ENCODE data around the gene IL16.

The IL16 gene

DNA sequence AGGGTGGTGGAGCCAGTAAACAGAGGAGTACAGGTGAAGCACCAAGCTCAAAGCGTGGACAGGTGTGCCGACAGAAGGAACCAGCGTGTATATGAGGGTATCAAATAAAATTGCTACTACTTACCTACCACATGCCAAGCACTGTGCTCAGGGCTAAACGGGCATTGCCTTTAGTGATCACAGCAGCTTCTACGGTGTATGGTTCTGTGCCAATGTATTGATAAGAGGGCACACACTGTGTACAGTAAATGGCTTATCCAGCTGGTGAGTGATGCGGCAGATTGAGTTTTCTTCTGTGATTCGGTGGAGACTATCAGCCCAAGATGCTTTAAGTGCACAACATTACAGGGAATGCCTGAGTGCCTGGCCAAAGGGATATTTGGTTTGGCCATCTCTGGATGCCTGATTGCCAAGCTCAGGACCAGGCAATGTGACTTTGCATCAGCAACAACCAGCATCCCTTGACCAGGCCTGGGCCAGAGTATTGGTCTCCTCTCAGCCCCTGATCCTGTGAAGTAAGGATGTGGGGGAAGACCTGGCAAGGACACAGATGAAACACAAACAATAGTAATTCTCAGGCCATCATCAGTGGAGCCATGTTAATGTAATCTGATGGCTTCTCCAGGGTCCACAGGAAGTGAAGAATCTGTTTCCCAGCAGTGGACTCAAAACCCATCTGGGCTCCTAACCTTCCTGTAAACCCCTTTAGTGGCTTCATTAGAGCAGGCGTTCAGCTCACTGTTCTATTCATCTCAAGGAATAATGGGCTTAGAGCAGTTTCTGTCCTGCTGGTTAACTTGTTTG is 113.2 kb downstream of the IL16 start:
- DNase-seq (ENCODE audit: insufficient read length, low spot score), result no peak
- FAIRE-seq, result no peak
- TF ChIP-seq CTCF (IDR thresholded peaks at IDR 0.05; ENCODE audit: insufficient read depth, missing control alignments), result no peak

DNA sequence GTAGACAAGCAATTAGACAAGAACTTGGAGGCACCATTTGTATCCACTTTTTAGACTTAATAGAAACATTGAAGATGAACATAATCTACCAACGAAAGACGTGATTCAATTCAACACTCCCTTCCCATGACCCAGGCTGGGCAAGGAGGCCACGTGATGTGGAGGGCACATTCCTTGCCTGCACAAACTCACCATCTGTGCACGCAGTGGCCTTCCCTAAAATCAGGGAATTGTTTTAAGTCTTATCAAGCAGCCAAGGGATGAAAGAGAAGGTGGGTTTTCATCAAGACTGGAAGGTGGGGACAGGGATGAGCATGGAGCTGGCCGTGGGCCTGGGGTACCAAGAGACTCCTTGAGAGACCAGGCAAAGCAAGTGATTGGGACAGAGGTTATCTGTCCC is 113.8 kb downstream of the IL16 start:
- no peak for TF ChIP-seq CTCF (IDR thresholded peaks at IDR 0.05; ENCODE audit: insufficient read depth, missing control alignments)
- FAIRE-seq (no peak), DNase-seq (ENCODE audit: insufficient read length, low spot score) (no peak)

DNA sequence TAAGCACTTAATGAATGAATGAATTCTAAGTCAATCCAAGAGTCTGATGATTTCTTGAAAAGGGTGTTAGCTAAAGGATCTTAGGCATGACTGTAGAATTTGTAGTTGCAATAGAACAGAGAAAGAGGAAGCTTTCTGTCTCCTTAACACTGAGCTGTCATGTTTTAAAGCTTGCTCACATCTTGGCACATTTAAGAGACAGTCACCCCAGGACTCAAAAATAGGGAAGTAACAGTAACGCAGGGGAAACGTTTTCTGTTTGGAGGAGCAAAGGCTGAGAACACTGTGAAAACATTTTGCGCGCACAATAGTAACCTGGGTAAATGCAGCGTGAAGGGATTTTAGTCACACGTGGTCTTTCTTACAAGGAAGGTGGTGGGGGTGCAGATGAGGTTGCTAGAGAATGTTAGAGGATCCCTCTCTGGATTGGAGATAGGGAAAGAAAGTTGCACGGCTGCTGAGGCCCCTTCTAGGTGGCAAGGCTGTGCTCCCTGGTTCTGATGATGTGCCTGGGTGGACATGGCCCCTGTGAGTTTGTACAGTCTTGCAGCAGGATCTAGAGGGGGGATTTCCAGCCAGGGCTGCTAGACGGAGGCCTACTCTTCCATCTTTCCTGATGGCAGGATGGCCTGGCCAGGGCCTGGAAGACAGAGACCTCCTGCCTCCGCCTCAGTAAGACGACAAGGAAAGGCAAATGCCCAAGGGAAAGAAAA is 115.2 kb downstream of the IL16 start:
- DNase-seq (ENCODE audit: insufficient read length, low spot score) (no peak), FAIRE-seq (no peak)
- no peak for TF ChIP-seq CTCF (IDR thresholded peaks at IDR 0.05; ENCODE audit: insufficient read depth, missing control alignments)

DNA sequence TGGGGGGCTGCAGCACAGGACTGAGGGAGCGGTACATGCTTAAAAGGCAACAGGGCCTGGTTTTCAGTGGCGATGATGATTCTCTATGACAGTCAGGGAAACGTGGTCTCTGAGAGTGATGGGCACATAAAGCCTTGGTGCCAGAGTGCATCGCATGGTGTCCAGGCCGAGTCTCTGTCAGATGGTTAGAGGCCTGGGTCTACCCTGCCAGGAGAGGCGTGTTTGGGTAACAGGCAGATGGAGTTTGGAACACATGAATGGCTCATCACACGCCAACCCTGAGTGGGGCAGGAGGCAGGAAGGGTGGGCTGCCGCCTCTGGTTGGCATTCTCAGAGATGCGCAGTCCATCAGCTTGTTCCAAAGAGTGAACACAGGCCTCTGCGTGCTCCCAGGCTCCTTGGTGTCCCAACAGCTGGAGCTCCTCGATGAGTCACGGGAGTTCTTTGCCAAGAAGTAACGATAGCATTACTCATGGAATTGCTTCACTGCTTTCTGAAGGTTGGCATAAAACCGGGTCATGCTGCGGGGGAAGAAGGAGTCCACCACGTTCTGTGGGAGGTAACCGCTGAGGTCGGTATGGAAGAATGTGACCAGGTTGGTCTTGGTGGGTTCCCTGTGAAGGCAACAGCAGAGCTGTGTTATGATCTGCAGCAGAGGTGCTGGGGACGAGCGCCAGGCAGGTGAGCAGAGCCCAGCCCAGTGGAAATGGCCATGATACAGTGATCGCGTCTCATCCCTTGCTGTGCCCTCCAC is 116.3 kb downstream of the IL16 start:
- DNase-seq (ENCODE audit: insufficient read length, low spot score), result no peak
- no peak for TF ChIP-seq CTCF (IDR thresholded peaks at IDR 0.05; ENCODE audit: insufficient read depth, missing control alignments)
- FAIRE-seq, result no peak

GRCh38 chr15:81313686-81314085 is 117.0 kb downstream of the IL16 start:
- TF ChIP-seq CTCF (IDR thresholded peaks at IDR 0.05; ENCODE audit: insufficient read depth, missing control alignments), result no peak
- FAIRE-seq, result no peak

DNA sequence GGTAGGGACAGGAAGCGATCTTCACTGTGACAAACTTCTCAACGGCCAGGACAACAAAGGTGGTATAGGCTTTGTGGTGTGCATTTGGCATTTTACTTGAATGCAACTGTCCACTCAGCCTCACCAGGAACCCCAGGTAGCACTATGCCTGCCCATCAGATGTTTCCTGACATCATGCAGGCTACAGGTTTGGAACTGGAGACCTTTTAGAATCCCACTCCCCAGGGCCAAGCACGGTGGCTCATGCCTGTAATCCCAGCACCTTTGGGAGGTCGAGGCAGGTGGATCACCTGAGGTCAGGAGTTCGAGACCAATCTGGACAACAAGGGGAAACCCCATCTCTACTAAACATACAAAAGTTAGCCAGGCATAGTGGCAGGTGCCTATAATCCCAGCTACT is 117.7 kb downstream of the IL16 start:
- no peak for TF ChIP-seq CTCF (IDR thresholded peaks at IDR 0.05; ENCODE audit: insufficient read depth, missing control alignments)
- FAIRE-seq, result no peak
- DNase-seq (ENCODE audit: insufficient read length, low spot score), result no peak

More at GRCh38 chr15:81313686-81314085, 117.0 kb downstream of the IL16 start:
- no peak for DNase-seq (ENCODE audit: insufficient read length, low spot score)

All from D721Med (cell line).